Omental fat pad (tissue), 4 donors: ENCODE measurements around the gene SH3BGRL. TPM values are rescaled to one million over a fixed set of nuclear protein-coding genes. Genes with fewer than 3 reads are reported as not detected.

Experiments
- ATAC-seq: fragments of 150-250 bp; one replicate; pipeline ENCODE4 v1.9.1; 2016; ENCODE audit warnings: mild to moderate bottlenecking, moderate library complexity; ENCODE audit not compliant: low FRiP score
- DNase-seq: peaks from one replicate; pipeline ENCODE4 v3.0.0-alpha.2; 2019; ENCODE audit warnings: low spot score
- CTCF ChIP-seq, 3 donors: fragments of 450-650 bp; IDR thresholded peaks; one replicate each; pipeline ENCODE4 v1.5.1; 2016 to 2017; ENCODE audit warnings: antibody characterized with exemption in 3 of 3, mild to moderate bottlenecking in 3 of 3, moderate library complexity in 2 of 3
- total RNA-seq, 4 donors: library from RNA; depleted of rRNA; stranded (reverse); fragments of >200 nt; gene quantifications; one replicate each; pipeline ENCODE4 v1.1.0, GENCODE V29; 2016

The SH3BGRL gene
- total RNA-seq, 4 donors from 2014 or later, result 103 to 143 (median 122) TPM

- DNase-seq (no peak), ATAC-seq (no peak)
- TF ChIP-seq CTCF (IDR thresholded peaks at IDR 0.05), result no peak
Measured at GRCh38 chrX:81202943-81203342, 1.0 kb downstream of the SH3BGRL start.

GRCh38 chrX:81205551-81205950, 3.6 kb downstream of the SH3BGRL start:
- TF ChIP-seq CTCF (IDR thresholded peaks at IDR 0.05), result no peak
- DNase-seq (no peak), ATAC-seq (no peak)

- no peak for ATAC-seq
- DNase-seq, result no peak
- no peak for TF ChIP-seq CTCF (IDR thresholded peaks at IDR 0.05)
Measured at GRCh38 chrX:81206476-81206875, 4.6 kb downstream of the SH3BGRL start.

GRCh38 chrX:81208916-81209315, 7.0 kb downstream of the SH3BGRL start:
- no peak for TF ChIP-seq CTCF (IDR thresholded peaks at IDR 0.05)
- ATAC-seq, result no peak
- DNase-seq, result no peak

- ATAC-seq, result no peak
- DNase-seq, result no peak
- no peak for TF ChIP-seq CTCF (IDR thresholded peaks at IDR 0.05)
Measured at GRCh38 chrX:81215685-81216084, 13.8 kb downstream of the SH3BGRL start.

GRCh38 chrX:81229229-81229628, 27.3 kb downstream of the SH3BGRL start:
- no peak for TF ChIP-seq CTCF (IDR thresholded peaks at IDR 0.05)
- ATAC-seq (no peak), DNase-seq (no peak)

- no peak for TF ChIP-seq CTCF (IDR thresholded peaks at IDR 0.05)
- ATAC-seq (no peak), DNase-seq (no peak)
Measured at GRCh38 chrX:81229901-81230300, 28.0 kb downstream of the SH3BGRL start.
